ENCODE measurements around the gene LRRTM2.
A peak's percentile ranks its signal among the peaks of the same experiment; 100 is the strongest.

Gene LRRTM2

DNA sequence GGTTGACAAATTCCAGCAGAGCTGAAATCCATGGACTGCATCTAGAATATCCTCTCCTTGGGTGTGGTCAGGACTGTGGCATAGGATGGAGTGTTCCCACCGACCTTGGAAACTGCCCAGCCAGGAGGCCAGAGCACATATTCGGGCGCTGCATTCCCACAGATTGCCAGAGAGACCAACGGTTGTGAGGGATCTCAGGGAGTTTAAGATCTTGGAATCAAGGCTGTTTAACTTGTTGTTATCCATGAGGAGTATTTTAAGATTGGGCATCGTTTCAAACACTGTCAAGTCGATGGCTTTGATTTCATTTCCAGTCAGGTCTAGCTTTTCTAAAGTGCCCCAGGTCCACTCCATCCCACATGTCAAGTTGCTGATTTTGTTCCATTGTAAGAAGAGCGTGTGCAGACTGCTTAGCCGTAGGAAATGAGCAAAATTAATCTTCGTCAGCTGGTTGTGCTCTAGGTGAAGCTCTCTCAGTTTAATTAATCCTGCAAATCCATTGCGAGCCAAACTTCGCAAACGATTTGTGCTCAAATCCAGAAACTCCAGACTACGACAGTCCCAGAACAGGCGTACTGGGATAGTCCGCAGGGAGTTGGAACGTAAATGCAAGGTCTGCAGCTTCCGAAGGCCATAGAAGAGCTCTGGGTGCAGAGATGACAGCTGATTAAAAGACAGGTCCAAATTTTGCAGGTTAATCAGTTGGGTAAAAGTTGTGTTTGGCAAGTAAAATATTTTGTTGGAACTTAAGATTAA is 1.5 kb downstream of the LRRTM2 start:
- no peak for DNase-seq
- TF ChIP-seq GATA1 (IDR thresholded peaks at IDR 0.05; ENCODE audit: low read depth, low read length) (no peak), POLR2A (IDR thresholded peaks at IDR 0.05; ENCODE audit: low read length) (no peak)

- no peak for TF ChIP-seq POLR2A (IDR thresholded peaks at IDR 0.05; ENCODE audit: low read length)
- no peak for DNase-seq
Measured at GRCh38 chr5:138872841-138873465, 2.2 kb downstream of the LRRTM2 start.

DNA sequence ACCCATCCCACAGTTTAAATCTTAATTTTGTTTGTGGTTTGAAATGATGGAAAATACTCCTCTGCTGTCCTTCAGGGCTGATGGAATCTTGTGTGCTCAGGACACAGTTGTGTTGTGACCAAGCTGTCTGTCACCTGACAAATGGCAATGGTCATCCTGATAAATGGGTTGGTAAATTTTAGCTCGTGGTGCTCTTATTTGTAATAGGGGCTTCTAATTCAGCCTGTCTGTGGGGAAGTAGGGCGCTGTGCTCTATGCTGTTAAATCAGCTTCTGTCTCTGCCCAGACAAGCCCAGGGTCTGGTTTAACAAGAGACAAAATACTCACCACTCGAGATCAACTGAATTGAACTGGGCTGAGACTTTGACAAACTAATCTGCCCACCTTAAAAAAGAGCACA is 4.5 kb downstream of the LRRTM2 start:
- TF ChIP-seq POLR2A (IDR thresholded peaks at IDR 0.05; ENCODE audit: low read length) (no peak), GATA1 (IDR thresholded peaks at IDR 0.05; ENCODE audit: low read depth, low read length) (no peak)
- DNase-seq, result no peak

GRCh38 chr5:138869763-138870500 is 5.2 kb downstream of the LRRTM2 start:
- TF ChIP-seq GATA1 (IDR thresholded peaks at IDR 0.05; ENCODE audit: low read depth, low read length) (no peak), POLR2A (IDR thresholded peaks at IDR 0.05; ENCODE audit: low read length) (no peak)
- DNase-seq, result no peak

- TF ChIP-seq POLR2A (IDR thresholded peaks at IDR 0.05; ENCODE audit: low read length) (no peak), GATA1 (IDR thresholded peaks at IDR 0.05; ENCODE audit: low read depth, low read length) (no peak)
Measured at GRCh38 chr5:138869038-138869437, 6.1 kb downstream of the LRRTM2 start.

GRCh38 chr5:138867011-138867410 is 8.1 kb downstream of the LRRTM2 start:
- no peak for TF ChIP-seq GATA1 (IDR thresholded peaks at IDR 0.05; ENCODE audit: low read depth, low read length)
- no peak for TF ChIP-seq POLR2A (IDR thresholded peaks at IDR 0.05; ENCODE audit: low read length)
- no peak for DNase-seq

More at GRCh38 chr5:138869038-138869437, 6.1 kb downstream of the LRRTM2 start:
- DNase-seq, result no peak

GRCh38 chr5:138853132-138853531 is 22.0 kb downstream of the LRRTM2 start:
- DNase-seq, result no peak
- TF ChIP-seq GATA1 (IDR thresholded peaks at IDR 0.05; ENCODE audit: low read depth, low read length), result no peak
- no peak for TF ChIP-seq POLR2A (IDR thresholded peaks at IDR 0.05; ENCODE audit: low read length)

GRCh38 chr5:138850865-138851435 is 24.2 kb downstream of the LRRTM2 start:
- TF ChIP-seq POLR2A (IDR thresholded peaks at IDR 0.05; ENCODE audit: low read length) (no peak), GATA1 (IDR thresholded peaks at IDR 0.05; ENCODE audit: low read depth, low read length) (no peak)
- no peak for DNase-seq

- TF ChIP-seq GATA1 (IDR thresholded peaks at IDR 0.05; ENCODE audit: low read depth, low read length), result no peak
- TF ChIP-seq POLR2A (IDR thresholded peaks at IDR 0.05; ENCODE audit: low read length), result no peak
- no peak for DNase-seq
Measured at GRCh38 chr5:138849882-138850281, 25.3 kb downstream of the LRRTM2 start.

GRCh38 chr5:138849439-138849838 is 25.7 kb downstream of the LRRTM2 start:
- DNase-seq, result peak in 1 of 2 experiments; percentile 9
- TF ChIP-seq GATA1 (IDR thresholded peaks at IDR 0.05; ENCODE audit: low read depth, low read length) (no peak), POLR2A (IDR thresholded peaks at IDR 0.05; ENCODE audit: low read length) (no peak)

DNA sequence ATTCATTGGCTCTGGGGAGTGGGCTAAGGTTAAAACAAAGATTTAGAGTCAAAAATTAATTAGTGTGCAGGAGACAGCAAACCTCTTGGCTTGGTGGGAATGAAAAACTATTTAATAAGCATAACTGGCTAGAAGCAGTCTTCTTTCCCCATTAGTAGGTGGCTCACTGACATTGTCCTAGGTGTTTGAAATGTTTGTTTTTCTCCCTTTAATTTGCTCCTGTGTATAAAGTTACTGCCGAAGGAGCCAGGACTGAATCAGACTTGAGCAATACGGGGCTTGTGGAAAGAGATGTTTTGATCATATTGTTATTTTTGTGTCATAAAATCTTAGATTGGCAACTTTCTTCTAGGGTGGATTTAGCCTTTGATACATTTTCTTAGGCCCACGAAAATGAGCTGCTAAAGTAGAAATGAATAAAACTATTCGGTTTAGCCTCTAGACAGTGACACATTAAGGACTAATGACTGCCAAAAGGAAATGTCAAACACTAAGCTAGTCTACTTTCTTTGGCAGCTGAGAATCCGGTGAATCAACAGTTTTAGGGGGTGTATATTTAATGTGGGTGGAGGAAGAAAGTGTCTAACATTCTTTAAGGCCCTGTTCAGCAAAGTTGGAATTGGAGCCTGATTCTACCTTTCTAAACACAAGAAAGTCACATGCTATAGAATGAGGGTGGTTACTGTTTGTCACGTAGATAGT is 30.2 kb downstream of the LRRTM2 start:
- TF ChIP-seq GATA1 (IDR thresholded peaks at IDR 0.05; ENCODE audit: low read depth, low read length), result no peak
- TF ChIP-seq POLR2A (IDR thresholded peaks at IDR 0.05; ENCODE audit: low read length), result no peak
- no peak for DNase-seq

DNA sequence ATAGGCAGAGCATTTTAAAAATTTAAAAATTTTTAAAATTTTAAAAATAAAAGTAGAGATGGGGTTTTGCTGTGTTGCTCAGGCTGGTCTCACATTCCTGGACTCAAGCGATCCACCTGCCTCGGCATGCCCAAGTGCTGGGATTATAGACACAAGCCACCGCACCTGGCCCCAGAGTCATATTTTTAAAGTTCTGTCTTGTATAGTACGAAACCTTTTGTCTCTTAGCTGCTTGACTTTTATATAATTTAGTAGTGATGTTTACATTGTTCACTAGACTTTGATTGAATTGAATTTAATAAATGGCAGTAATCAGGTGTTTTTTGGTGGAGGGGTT is 31.0 kb downstream of the LRRTM2 start:
- no peak for DNase-seq

GRCh38 chr5:138843316-138844124 is 31.6 kb downstream of the LRRTM2 start:
- DNase-seq, result no peak
- TF ChIP-seq POLR2A (IDR thresholded peaks at IDR 0.05; ENCODE audit: low read length) (no peak), GATA1 (IDR thresholded peaks at IDR 0.05; ENCODE audit: low read depth, low read length) (no peak)

More for the DNA sequence above, 31.0 kb downstream of the LRRTM2 start:
- no peak for TF ChIP-seq GATA1 (IDR thresholded peaks at IDR 0.05; ENCODE audit: low read depth, low read length)
- no peak for TF ChIP-seq POLR2A (IDR thresholded peaks at IDR 0.05; ENCODE audit: low read length)
